HUES6 (cell line): ENCODE results near the gene CDKN2B-AS1.

ENCODE experiments used
- H3K27ac ChIP-seq: 2 replicates; pipeline ENCODE4 v1.7.0; 2013; ENCODE audit warnings: low read depth, mild to moderate bottlenecking, low read length, inconsistent platforms
- H3K27me3 ChIP-seq: 2 replicates; pipeline ENCODE4 v1.6.1; 2013; ENCODE audit warnings: low read length; ENCODE audit not compliant: control insufficient read depth, insufficient read depth
- H3K36me3 ChIP-seq: 2 replicates; pipeline ENCODE4 v1.6.1; 2013; ENCODE audit warnings: low read length; ENCODE audit not compliant: control insufficient read depth, insufficient read depth
- H3K4me1 ChIP-seq: 2 replicates; pipeline ENCODE4 v1.6.1; 2013; ENCODE audit warnings: low read length; ENCODE audit not compliant: control insufficient read depth, insufficient read depth
- H3K4me3 ChIP-seq: 2 replicates; pipeline ENCODE4 v1.5.1; 2013; ENCODE audit warnings: low read depth, low read length
- H3K9ac ChIP-seq: one replicate; pipeline ENCODE4 v1.6.1; 2013; ENCODE audit warnings: mild to moderate bottlenecking, low read length
- H3K9me3 ChIP-seq: 2 replicates; pipeline ENCODE4 v1.6.1; 2013; ENCODE audit warnings: low read depth, low read length; ENCODE audit not compliant: control insufficient read depth, insufficient read depth

The CDKN2B-AS1 gene

DNA sequence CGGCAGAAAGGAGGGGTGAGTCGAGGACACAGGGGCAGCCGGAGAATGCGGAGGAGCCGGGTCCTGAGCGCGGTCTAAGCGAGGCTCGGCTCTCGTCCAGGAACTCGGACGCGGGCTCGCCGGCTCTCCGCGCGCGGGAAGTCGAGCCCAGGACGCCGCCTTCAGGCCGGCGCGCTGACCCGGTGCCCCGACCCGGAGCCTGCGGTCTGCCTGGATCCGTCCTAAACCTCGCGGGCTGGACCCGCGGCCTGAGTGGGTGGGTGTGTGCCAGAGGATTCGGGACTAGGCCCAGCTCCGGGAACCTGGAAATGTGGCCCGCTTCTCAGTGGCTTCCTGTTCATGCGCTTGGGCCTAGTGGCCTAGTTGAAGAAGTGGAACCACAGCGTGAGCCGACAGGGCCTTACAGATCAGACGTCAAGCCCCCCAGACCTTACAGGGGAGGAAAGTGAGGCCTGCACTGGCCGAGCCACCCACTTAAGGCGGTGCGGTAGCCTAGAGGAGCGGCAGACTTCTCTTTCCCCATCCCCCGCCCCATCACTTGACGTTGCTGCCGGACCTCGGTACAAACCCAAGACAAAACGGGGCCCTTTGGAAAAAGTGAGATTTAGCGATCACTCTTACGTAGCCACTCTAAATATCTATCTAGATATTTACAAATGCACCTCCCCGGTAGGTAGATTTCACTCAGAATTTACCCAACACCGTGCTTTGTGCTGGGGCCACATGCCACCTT, 1.2 kb downstream of the CDKN2B-AS1 start:
- peak overlapping the region; percentile 74 for H3K4me3 ChIP-seq
- H3K27ac ChIP-seq, result no peak overlapping the region
- peaks cover 96% of the 10 kb centered on the region for H3K27me3 ChIP-seq
- no peaks in the 10 kb centered on the region for H3K9me3 ChIP-seq
- peaks cover 16% of the 10 kb centered on the region for H3K4me1 ChIP-seq
- peak overlapping the region; percentile 65 for H3K9ac ChIP-seq
- no peaks in the 10 kb centered on the region for H3K36me3 ChIP-seq

DNA sequence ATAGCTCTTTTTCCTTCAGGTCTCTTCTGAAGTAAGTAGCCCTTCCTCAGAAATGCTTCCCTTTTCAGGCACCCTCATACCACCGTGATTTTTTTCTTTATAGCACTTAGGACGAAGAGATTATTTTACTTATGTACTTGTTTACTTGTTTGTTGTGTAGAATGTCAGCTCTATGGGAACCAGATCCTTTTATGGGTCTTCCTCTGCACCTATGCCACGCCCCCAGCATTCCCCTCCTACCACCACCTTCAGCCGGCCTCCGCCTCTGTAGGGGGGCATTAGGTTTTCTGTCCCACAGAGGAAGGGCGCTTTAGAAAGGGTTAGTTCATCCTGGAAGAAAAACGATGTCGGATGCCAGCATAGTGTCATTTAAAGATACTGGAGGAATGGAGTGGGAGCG, 1.8 kb downstream of the CDKN2B-AS1 start:
- H3K4me3 ChIP-seq, result peak overlapping the region; percentile 74
- H3K27ac ChIP-seq, result no peak overlapping the region
- H3K36me3 ChIP-seq, result no peaks in the 10 kb centered on the region
- H3K9me3 ChIP-seq, result no peaks in the 10 kb centered on the region
- peaks cover 96% of the 10 kb centered on the region for H3K27me3 ChIP-seq
- H3K9ac ChIP-seq, result no peak overlapping the region
- peaks cover 16% of the 10 kb centered on the region for H3K4me1 ChIP-seq

DNA sequence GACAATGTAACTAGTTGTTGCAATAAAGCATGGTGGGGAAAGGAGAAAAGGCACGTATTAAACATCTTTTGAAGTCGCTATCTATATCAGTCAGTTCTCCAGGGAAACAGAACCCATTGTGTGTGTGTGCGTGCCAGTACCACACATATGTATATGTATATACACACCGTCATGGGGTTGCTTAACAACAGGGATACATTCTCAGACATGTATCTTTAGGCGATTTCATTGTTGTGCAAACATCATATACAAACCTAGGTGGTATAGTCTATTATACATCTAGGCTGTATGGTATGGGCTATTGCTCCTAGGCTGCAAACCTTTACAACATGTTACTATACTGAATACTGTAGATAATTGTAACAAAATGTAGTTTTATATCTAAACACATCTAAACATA, 2.3 kb downstream of the CDKN2B-AS1 start:
- no peak overlapping the region for H3K27ac ChIP-seq
- H3K4me3 ChIP-seq, result peak overlapping the region; percentile 74
- H3K9me3 ChIP-seq, result no peaks in the 10 kb centered on the region
- peaks cover 96% of the 10 kb centered on the region for H3K27me3 ChIP-seq
- peaks cover 16% of the 10 kb centered on the region for H3K4me1 ChIP-seq
- no peaks in the 10 kb centered on the region for H3K36me3 ChIP-seq
- H3K9ac ChIP-seq, result no peak overlapping the region

DNA sequence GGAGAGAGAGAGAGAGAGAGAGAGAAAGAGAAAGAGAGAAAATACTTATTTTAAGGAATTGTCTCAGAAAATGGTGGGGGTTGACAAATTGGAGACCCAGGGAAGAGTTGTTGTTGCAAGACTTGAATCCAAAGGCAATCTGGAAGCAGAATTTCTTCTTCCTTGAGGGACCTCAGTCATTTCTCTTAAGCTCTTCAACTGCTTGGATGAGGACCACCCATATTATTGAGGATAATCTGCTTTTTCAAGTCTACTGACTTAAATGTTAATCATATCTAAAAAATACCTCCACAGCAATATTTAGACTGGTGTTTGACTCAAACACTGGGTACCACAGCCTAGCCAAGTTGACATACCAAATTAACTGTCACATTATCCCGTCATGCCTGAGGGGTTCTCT, 2.9 kb downstream of the CDKN2B-AS1 start:
- H3K27ac ChIP-seq, result no peak overlapping the region
- no peaks in the 10 kb centered on the region for H3K9me3 ChIP-seq
- H3K27me3 ChIP-seq, result peaks cover 96% of the 10 kb centered on the region
- H3K4me1 ChIP-seq, result peaks cover 16% of the 10 kb centered on the region
- H3K4me3 ChIP-seq, result no peak overlapping the region
- no peaks in the 10 kb centered on the region for H3K36me3 ChIP-seq
- H3K9ac ChIP-seq, result no peak overlapping the region

DNA sequence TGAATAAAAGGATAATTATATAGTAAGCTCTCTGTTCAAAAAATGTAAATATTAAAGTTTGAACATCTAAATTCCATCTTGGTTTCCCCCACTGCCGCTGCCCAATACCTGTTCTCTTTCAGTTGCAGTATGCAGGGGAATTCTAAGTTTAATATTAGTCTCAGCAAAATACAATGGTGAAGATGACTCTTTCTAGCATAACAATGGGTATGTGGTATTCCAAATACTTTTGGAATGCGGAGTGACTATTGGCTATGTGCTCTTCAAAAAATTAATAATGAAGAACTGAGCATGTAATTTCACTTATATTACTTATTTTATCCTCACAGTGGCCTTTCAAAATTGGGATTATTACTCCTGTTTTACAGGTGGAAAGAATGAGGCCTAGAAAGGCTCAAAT, 3.4 kb downstream of the CDKN2B-AS1 start:
- Histone ChIP-seq H3K27ac (no peak overlapping the region), H3K9ac (no peak overlapping the region), H3K4me1 (peaks cover 16% of the 10 kb centered on the region), H3K36me3 (no peaks in the 10 kb centered on the region), H3K9me3 (no peaks in the 10 kb centered on the region), H3K4me3 (no peak overlapping the region), H3K27me3 (peaks cover 96% of the 10 kb centered on the region)

DNA sequence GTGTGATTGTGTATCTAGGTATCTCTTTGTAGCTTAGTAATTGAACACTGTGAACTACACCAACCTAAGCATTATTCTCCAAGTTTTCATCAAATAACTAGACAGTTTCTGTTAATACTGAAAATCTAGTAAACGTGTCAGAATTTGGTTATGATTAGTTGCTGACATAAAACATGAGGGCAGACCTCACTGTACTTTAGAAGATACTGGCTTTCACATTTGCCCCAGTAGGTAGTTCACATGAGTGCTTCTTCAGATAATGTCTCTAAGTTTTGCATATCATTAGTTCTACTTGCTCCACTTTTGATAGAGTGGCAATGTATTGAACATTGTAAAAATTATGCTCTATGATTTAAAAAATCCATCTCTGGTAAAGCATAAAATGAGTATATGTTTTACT, 7.4 kb downstream of the CDKN2B-AS1 start:
- H3K4me3 ChIP-seq, result no peak overlapping the region
- H3K27me3 ChIP-seq, result peaks cover 98% of the 10 kb centered on the region
- peaks cover 8% of the 10 kb centered on the region; the same call in 1 of the 2 replicates for H3K4me1 ChIP-seq
- no peaks in the 10 kb centered on the region for H3K9me3 ChIP-seq
- H3K36me3 ChIP-seq, result no peaks in the 10 kb centered on the region
- H3K27ac ChIP-seq, result no peak overlapping the region
- no peak overlapping the region for H3K9ac ChIP-seq

DNA sequence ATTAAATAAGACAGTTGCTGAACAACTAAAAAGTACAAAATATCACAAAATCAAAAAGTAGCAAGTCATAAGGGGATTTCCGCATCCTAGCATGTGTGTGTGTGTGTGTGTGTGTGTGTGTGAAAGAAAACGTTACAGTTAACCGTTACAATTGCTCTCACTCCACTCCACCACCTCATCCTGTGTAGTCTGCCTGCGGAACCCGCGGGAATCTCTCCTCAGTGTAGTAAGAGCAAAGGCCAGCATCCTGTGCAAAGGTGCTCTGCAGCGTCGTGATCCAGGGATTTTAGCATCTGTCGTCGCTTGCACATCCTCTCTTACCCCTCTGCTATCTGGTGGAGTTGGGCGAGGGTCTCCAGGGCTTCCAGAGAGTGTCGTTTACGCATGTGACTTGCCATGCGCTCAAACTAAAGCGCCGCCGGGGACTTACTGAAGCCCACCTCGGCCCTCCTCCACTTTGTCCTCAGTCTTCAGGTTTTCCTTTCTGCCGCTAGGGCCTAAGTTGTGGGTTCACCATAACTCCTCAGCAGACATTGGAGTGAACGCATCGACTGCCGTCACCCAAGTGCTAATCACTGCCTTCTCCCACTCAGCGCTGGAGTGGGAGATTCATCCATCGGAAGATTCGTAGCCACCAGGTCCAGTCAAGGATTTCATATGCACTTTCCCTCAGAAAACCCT, 10.6 kb downstream of the CDKN2B-AS1 start:
- H3K9me3 ChIP-seq, result no peaks in the 10 kb centered on the region
- H3K36me3 ChIP-seq, result no peaks in the 10 kb centered on the region
- H3K4me3 ChIP-seq, result peak overlapping the region; percentile 52
- H3K4me1 ChIP-seq, result 0 out of 2 replicates have a peak, but pooled peaks cover 9% of the 10 kb centered on the region
- no peak overlapping the region for H3K27ac ChIP-seq
- H3K27me3 ChIP-seq, result peaks cover 92% of the 10 kb centered on the region
- peak overlapping the region; percentile 60 for H3K9ac ChIP-seq

DNA sequence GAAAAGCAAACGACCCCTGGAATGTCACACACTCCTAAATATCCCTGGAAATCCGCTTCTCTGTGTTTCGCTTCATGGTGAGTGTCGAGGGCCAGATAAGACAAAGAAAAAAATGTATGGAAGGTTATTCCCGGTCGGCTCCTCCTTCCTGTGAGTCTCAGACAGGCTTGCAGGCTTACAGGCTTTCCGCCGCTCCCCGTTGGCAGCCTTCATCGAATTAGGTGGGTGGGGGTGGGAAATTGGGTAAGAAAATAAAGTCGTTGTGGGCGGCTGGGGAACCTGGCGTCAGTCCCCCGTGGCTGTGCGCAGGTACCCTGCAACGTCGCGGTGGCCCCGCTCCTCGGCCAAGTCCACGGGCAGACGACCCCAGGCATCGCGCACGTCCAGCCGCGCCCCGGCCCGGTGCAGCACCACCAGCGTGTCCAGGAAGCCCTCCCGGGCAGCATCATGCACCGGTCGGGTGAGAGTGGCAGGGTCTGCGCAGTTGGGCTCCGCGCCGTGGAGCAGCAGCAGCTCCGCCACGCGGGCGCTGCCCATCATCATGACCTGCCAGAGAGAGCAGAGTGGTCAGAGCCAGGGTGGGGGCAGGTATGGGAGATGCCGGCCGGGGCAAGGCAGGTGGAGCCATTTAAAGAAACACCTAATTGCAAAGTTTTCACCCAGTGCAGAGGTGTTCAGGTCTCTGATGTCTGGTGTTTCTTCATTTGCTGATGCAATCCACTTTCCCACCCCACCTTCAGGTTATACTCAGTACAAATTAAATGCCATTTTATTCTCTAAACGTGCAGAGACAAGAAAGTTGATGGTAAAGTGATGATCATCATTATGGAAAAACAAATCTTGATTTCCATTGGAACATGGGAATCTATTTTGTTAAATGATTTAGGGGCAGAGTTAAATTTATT, 11.4 kb downstream of the CDKN2B-AS1 start:
- Histone ChIP-seq H3K9me3 (no peaks in the 10 kb centered on the region), H3K27ac (no peak overlapping the region), H3K4me3 (peak overlapping the region; percentile 52), H3K36me3 (no peaks in the 10 kb centered on the region), H3K4me1 (0 out of 2 replicates have a peak, but pooled peaks cover 9% of the 10 kb centered on the region), H3K27me3 (peaks cover 92% of the 10 kb centered on the region), H3K9ac (peak overlapping the region; percentile 60)

DNA sequence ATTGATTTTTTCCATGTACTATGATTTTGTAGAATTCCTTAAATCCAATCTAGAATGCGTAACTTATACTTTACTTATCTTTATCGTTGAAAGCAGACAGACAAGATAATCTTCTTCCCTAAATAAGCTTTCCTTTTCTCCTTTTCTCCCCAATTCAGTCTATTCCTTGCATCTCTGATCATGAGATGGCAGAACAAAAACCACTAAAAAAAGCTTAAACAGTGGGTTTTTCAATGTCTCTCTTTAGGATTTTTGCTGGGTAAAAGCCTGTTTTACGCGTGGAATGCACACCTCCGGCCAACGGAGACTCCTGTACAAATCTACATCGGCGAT, 13.8 kb downstream of the CDKN2B-AS1 start:
- Histone ChIP-seq H3K9ac (peak overlapping the region; percentile 9), H3K36me3 (no peaks in the 10 kb centered on the region)

DNA sequence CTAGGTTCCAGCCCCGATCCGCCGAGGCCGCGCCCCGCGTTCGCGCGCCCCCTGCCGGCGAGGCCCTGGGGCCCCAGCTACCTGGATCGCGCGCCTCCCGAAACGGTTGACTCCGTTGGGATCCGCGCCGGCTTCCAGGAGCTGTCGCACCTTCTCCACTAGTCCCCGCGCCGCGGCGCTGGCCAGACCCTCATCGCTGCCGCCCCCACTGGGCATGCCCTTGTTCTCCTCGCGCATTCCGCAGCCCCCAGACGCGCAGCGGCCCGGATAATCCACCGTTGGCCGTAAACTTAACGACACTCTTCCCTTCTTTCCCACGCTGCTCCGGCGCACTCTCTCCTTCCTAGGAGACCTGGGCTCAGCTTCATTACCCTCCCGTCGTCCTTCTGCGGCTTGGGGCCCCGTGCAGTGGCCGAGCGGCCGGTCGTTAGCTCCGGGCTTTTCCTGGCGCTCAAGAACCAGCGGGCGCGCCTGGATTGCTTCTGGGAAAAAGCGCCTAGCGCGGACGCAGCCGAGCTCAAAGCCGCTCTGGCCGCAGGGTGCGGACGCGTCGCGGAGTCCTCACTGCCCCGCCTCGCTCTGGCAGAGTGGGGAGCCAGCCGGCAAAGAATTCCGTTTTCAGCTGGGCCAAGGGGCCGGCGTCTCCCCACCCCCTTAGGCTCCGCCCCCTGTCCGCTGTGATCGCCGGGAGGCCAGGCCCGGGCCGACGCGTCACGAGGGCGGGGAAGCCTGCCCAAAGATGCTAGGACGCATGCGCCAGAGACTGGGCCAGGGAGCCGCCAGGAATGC, 14.3 kb downstream of the CDKN2B-AS1 start, which contains the start of gene CDKN2B:
Gene CDKN2B, minus strand, starts transcription at position 589 of the 789 bp plus-strand sequence. Its CDS starts 352 bp downstream, at position 237.
- H3K9ac ChIP-seq, result peak within 1 kb of the TSS; percentile 74
- H3K4me3 ChIP-seq, result peak within 1 kb of the TSS; percentile 82
- H3K27ac ChIP-seq, result no peak within 1 kb of the TSS
- no peaks in the 10 kb centered on the region for H3K9me3 ChIP-seq
- 0 out of 2 replicates have a peak, but pooled peaks cover 9% of the 10 kb centered on the region for H3K4me1 ChIP-seq
- H3K27me3 ChIP-seq, result peaks cover 65% of the 10 kb centered on the region
- no peaks in the 10 kb centered on the region for H3K36me3 ChIP-seq

More for the DNA sequence above, 13.8 kb downstream of the CDKN2B-AS1 start:
- 0 out of 2 replicates have a peak, but pooled peaks cover 9% of the 10 kb centered on the region for H3K4me1 ChIP-seq
- no peak overlapping the region for H3K27ac ChIP-seq
- peaks cover 71% of the 10 kb centered on the region for H3K27me3 ChIP-seq
- peak overlapping the region; percentile 82 for H3K4me3 ChIP-seq
- H3K9me3 ChIP-seq, result no peaks in the 10 kb centered on the region
